Astrocyte of the cerebellum (primary cell): ENCODE results near the gene CAD.
A peak's percentile ranks its signal among the peaks of the same experiment; 100 is the strongest.

Source experiments
- DNase-seq: peaks from one replicate; pipeline ENCODE4 v3.0.0-alpha.2; 2011; ENCODE audit warnings: low read depth
- H3K4me3 ChIP-seq: 2 replicates; pipeline ENCODE4 v1.5.1; 2011; ENCODE audit warnings: mild to moderate bottlenecking, low read depth, low read length, moderate library complexity
- CTCF ChIP-seq: IDR thresholded peaks from 2 replicates; pipeline ENCODE4 v1.5.1; 2012; ENCODE audit warnings: low read length, low read depth, moderate library complexity, mild to moderate bottlenecking; ENCODE audit errors: missing control alignments
- in situ Hi-C: cut with HindIII; loops from 2 replicates; pipeline ENCODE4 v1.10.0; 2017; ENCODE audit warnings: low sequenced_read_pairs

Gene CAD

GRCh38 chr2:27199241-27199640, 17.9 kb upstream of the CAD start:
- in situ Hi-C loops = loop anchor here (10.0 kb wide), 1 partner anchor 84 kb away; the partner anchor contains the start of gene CGREF1
- H3K4me3 ChIP-seq = no peak overlapping the region
- DNase-seq = no peak
- no peak for TF ChIP-seq CTCF

GRCh38 chr2:27201675-27202074, 15.5 kb upstream of the CAD start:
- H3K4me3 ChIP-seq = no peak overlapping the region
- in situ Hi-C loops = no loop called here
- no peak for TF ChIP-seq CTCF
- no peak for DNase-seq

GRCh38 chr2:27202854-27203253, 14.3 kb upstream of the CAD start:
- no peak overlapping the region for H3K4me3 ChIP-seq
- no peak for TF ChIP-seq CTCF
- DNase-seq = peak; percentile 15
- in situ Hi-C loops = no loop called here

GRCh38 chr2:27203741-27204140, 13.4 kb upstream of the CAD start:
- in situ Hi-C loops = no loop called here
- no peak for TF ChIP-seq CTCF
- no peak for DNase-seq
- H3K4me3 ChIP-seq = no peak overlapping the region

GRCh38 chr2:27204566-27204965, 12.6 kb upstream of the CAD start:
- TF ChIP-seq CTCF = no peak
- in situ Hi-C loops = no loop called here

GRCh38 chr2:27205206-27205605, 12.0 kb upstream of the CAD start:
- no peak for DNase-seq
- no peak for TF ChIP-seq CTCF
- in situ Hi-C loops = no loop called here
- H3K4me3 ChIP-seq = no peak overlapping the region

More at GRCh38 chr2:27204566-27204965, 12.6 kb upstream of the CAD start:
- DNase-seq = no peak
- H3K4me3 ChIP-seq = no peak overlapping the region

GRCh38 chr2:27206346-27206745, 10.8 kb upstream of the CAD start:
- no peak for TF ChIP-seq CTCF
- in situ Hi-C loops = no loop called here
- DNase-seq = no peak
- H3K4me3 ChIP-seq = no peak overlapping the region
